K562 (cell line): Measurements from ENCODE around the gene MAP1LC3B. TPM values are rescaled to one million over a fixed set of nuclear protein-coding genes. Genes with fewer than 3 reads are reported as not detected.
A peak's percentile ranks its signal among the peaks of the same experiment; 100 is the strongest.

Source experiments
- ATAC-seq: fragments of 200-7000 bp; cut with Tn5 transposase; 3 replicates; pipeline ENCODE4 v1.9.1; 2020; ENCODE audit warnings: moderate library complexity
- BruUV-seq: library from RNA; stranded (reverse); fragments of 400-500 nt; replicated peaks from 2 replicates; lab custom pipeline; 2021; lab: Mats Ljungman, UMichigan
- CTCF ChIA-PET: fragments of 300-600 bp; formaldehyde crosslinking; extraction: SDS; loops from one replicate; lab custom pipeline; 2021; ENCODE audit warnings: low intra/inter-chr PET ratio; lab: Yijun Ruan, JAX
- POLR2A ChIA-PET: fragments of 300-600, 350-650 bp; sonication (Branson Sonifier 250); formaldehyde crosslinking; extraction: SDS; loops from one replicate; lab custom pipeline; 2021; ENCODE audit warnings: antibody characterized with exemption, inconsistent platforms; lab: Yijun Ruan, JAX
- DNase-seq, 4 experiments: peaks; one replicate each; pipeline versions ENCODE4 v3.0.0 to v3.0.0-alpha.2; 2011 to 2018; ENCODE audit warnings: low spot score in 3 of 4, mixed read lengths in 3 of 4; ENCODE audit errors: extremely low read depth in 1 of 4
- FAIRE-seq: peaks from 2 replicates; lab custom pipeline; 2011; peaks lifted over from hg19 to GRCh38; lab: Jason Lieb, UNC
- H2AFZ ChIP-seq: 2 replicates; pipeline ENCODE4 v1.6.0; 2011; ENCODE audit warnings: low read depth, low read length, control low read depth, inconsistent platforms
- H3K27ac ChIP-seq: fragments of 200-600 bp; 3 replicates; pipeline ENCODE4 v1.8.0; 2011; ENCODE audit warnings: low read depth, mild to moderate bottlenecking, control low read depth, inconsistent platforms, low read length, moderate library complexity, mixed read lengths; ENCODE audit errors: extremely low read depth
- H3K27me3 ChIP-seq, 2 experiments: fragments of 300-600 bp in 1 of 2; 2 replicates in 1 of 2; 3 replicates in 1 of 2; pipeline versions ENCODE4 v1.6.0 to v1.8.0; 2011; ENCODE audit warnings: inconsistent platforms in 2 of 2, low read length in 2 of 2, mild to moderate bottlenecking in 1 of 2, mixed read lengths in 1 of 2, moderate library complexity in 1 of 2; ENCODE audit not compliant: control insufficient read depth in 2 of 2, insufficient read depth in 2 of 2
- H3K36me3 ChIP-seq: fragments of 300-600 bp; 3 replicates; pipeline ENCODE4 v1.8.0; 2011; ENCODE audit warnings: mild to moderate bottlenecking, low read length, inconsistent platforms; ENCODE audit not compliant: control insufficient read depth, insufficient read depth
- H3K4me1 ChIP-seq, 2 experiments: fragments of 200-600 bp in 1 of 2; replicated peaks in 1 of 2; 2 replicates in 1 of 2; 3 replicates in 1 of 2; pipeline versions ENCODE4 v1.5.1 to v1.8.0; 2011; ENCODE audit warnings: inconsistent platforms in 2 of 2, low read length in 2 of 2, mild to moderate bottlenecking in 1 of 2, mixed read lengths in 1 of 2, moderate library complexity in 1 of 2; ENCODE audit not compliant: control insufficient read depth in 2 of 2, insufficient read depth in 2 of 2
- H3K4me2 ChIP-seq: 2 replicates; pipeline ENCODE4 v1.6.1; 2011; ENCODE audit warnings: low read length, control low read depth, inconsistent platforms, mixed read lengths; ENCODE audit not compliant: insufficient read depth
- H3K4me3 ChIP-seq: fragments of 200-600 bp; sonication (generic), shearing (Covaris generic); 2 replicates; pipeline ENCODE4 v1.5.1; 2016; ENCODE audit warnings: control low read depth, inconsistent platforms
- H3K79me2 ChIP-seq: fragments of 200-600 bp; 3 replicates; pipeline ENCODE4 v1.8.0; 2011; ENCODE audit warnings: low read length, inconsistent platforms; ENCODE audit not compliant: control insufficient read depth, insufficient read depth
- H3K9ac ChIP-seq, 2 experiments: 2 replicates each; pipeline versions ENCODE4 v1.6.0 to v1.6.1; 2011; ENCODE audit warnings: low read depth in 2 of 2, low read length in 2 of 2, control low read depth in 1 of 2, inconsistent platforms in 1 of 2, mild to moderate bottlenecking in 1 of 2, mixed read lengths in 1 of 2; ENCODE audit not compliant: insufficient read depth in 1 of 2
- H3K9me1 ChIP-seq: one replicate; pipeline ENCODE4 v1.6.0; 2011; ENCODE audit warnings: inconsistent platforms, mild to moderate bottlenecking, low read length, moderate library complexity; ENCODE audit not compliant: control insufficient read depth, insufficient read depth
- H3K9me3 ChIP-seq: replicated peaks from 2 replicates; pipeline ENCODE4 v1.5.1; 2011; ENCODE audit warnings: low read depth, low read length, inconsistent platforms; ENCODE audit not compliant: control insufficient read depth, insufficient read depth
- H4K20me1 ChIP-seq: replicated peaks from 2 replicates; pipeline ENCODE4 v1.6.1; 2011; ENCODE audit warnings: low read length, inconsistent platforms, mixed read lengths; ENCODE audit not compliant: control insufficient read depth, insufficient read depth
- ERF ChIP-seq: fragments of 450-650 bp; formaldehyde crosslinking; IDR thresholded peaks from 2 replicates; pipeline ENCODE4 v1.4.0; 2020; ENCODE audit warnings: mild to moderate bottlenecking, mixed read lengths
- ESRRA ChIP-seq: fragments of 450-650 bp; IDR thresholded peaks from 2 replicates; pipeline ENCODE4 v1.6.1; 2014; ENCODE audit warnings: low read depth, mild to moderate bottlenecking, moderate library complexity, borderline replicate concordance
- ETS2 ChIP-seq: IDR thresholded peaks from 2 replicates; pipeline ENCODE4 v1.6.1; 2016; ENCODE audit warnings: borderline replicate concordance, missing genetic modification characterization, mild to moderate bottlenecking, moderate library complexity, missing compliant biosample characterization; ENCODE audit not compliant: poor library complexity, severe bottlenecking
- GTF3C2 ChIP-seq: IDR thresholded peaks from 3 replicates; pipeline ENCODE4 v1.6.1; 2011; ENCODE audit warnings: borderline replicate concordance, mild to moderate bottlenecking, moderate library complexity; ENCODE audit not compliant: insufficient read length; ENCODE audit errors: extremely low read depth
- KDM1A ChIP-seq, 2 experiments: fragments of 450-650 bp; IDR thresholded peaks; 2 replicates each; pipeline ENCODE4 v1.6.1; 2016; ENCODE audit warnings: mild to moderate bottlenecking in 2 of 2
- LARP7 ChIP-seq: fragments of 450-650 bp; IDR thresholded peaks from 2 replicates; pipeline ENCODE4 v1.6.1; 2016
- MEF2A ChIP-seq: IDR thresholded peaks from 2 replicates; pipeline ENCODE4 v1.6.1; 2011; ENCODE audit warnings: low read depth, mild to moderate bottlenecking, low read length, moderate library complexity; ENCODE audit not compliant: control insufficient read depth
- PHF20 ChIP-seq: fragments of 450-650 bp; IDR thresholded peaks from 2 replicates; pipeline ENCODE4 v1.6.1; 2018; ENCODE audit not compliant: partially characterized antibody
- RFX7 ChIP-seq: fragments of 250-450 bp; sonication (Bioruptor Pico); IDR thresholded peaks from 2 replicates; pipeline ENCODE4 v1.5.1; 2021; ENCODE audit warnings: mild to moderate bottlenecking
- SMAD1 ChIP-seq: fragments of 150-350 bp; IDR thresholded peaks from 2 replicates; pipeline ENCODE4 v1.6.1; 2014; ENCODE audit warnings: low read length, low read depth; ENCODE audit not compliant: partially characterized antibody
- ZC3H8 ChIP-seq: fragments of 450-650 bp; IDR thresholded peaks from 2 replicates; pipeline ENCODE4 v1.6.1; 2017
- ZNF444 ChIP-seq: fragments of 250-450 bp; sonication (Bioruptor Pico); IDR thresholded peaks from 2 replicates; pipeline ENCODE4 v1.4.0; 2020; ENCODE audit warnings: mild to moderate bottlenecking, moderate library complexity
- WGBS: fragments of 100-300 bp; shearing (Covaris generic); methylation state at CpG from one replicate; pipeline ENCODE4 v1.1.6; 2016; ENCODE audit warnings: low coverage, mixed read lengths; ENCODE audit not compliant: insufficient coverage; ENCODE audit errors: missing lambda C conversion rate; 5-methylcytosine and 5-hydroxymethylcytosine counted together
- in situ Hi-C: fragments of 300-500 bp; cut with MboI; formaldehyde crosslinking; loops from 4 replicates; pipeline ENCODE4 v1.15.0; 2018; ENCODE audit warnings: inconsistent platforms, mixed read lengths
- intact Hi-C: fragments of 100-400 bp; cut with micrococcal nuclease; formaldehyde crosslinking; loops from 2 replicates; pipeline ENCODE4 v1.14.2; 2022
- polyA plus RNA-seq, 8 experiments: library from polyadenylated mRNA; depleted of rRNA in 4 of 8; stranded (reverse) in 5 of 8; unstranded in 3 of 8; fragments of >200 nt; fragmentation: Nextera tagmentation in 2 of 8; fragmentation: Illumina TruSeq in 1 of 8; extraction: Ambion mirVana in 2 of 8; extraction: Trizol in 1 of 8; gene quantifications; 2 replicates each; pipeline versions ENCODE4 v1.2.1 to v1.2.3, GENCODE V29; 2011 to 2014; ENCODE audit warnings: inconsistent platforms in 1 of 8, missing spikeins in 1 of 8
- total RNA-seq, 7 experiments: library from RNA; depleted of rRNA in 6 of 7; stranded (reverse); fragments of >200 nt in 6 of 7; fragmentation: Illumina TruSeq in 2 of 7; extraction: Trizol in 2 of 7; gene quantifications; 2 replicates each; pipeline versions ENCODE4 v1.2.1 to v1.2.3, GENCODE V29; 2011 to 2021; ENCODE audit warnings: low replicate concordance in 1 of 7

MAP1LC3B gene
- total and polyA plus RNA-seq, 9 of the 15 experiments (the other 6 are each of a cell fraction or from before 2014, with no cell fraction given) = 16.0 to 81.5 (median 36.7) TPM

- Histone ChIP-seq H3K79me2 (no peaks in the 10 kb centered on the region), H2AFZ (no peak overlapping the region), H3K4me1 (peaks cover 0 to 12% of the 10 kb centered on the region in 2 experiments; a peak in 1 of 5 replicates), H3K27ac (no peak overlapping the region), H3K4me2 (no peak overlapping the region), H3K4me3 (no peak overlapping the region), H3K9me1 (no peaks in the 10 kb centered on the region), H4K20me1 (peaks cover 8% of the 10 kb centered on the region; the same call in 1 of the 2 replicates), H3K9me3 (no peaks in the 10 kb centered on the region), H3K9ac (no peak overlapping the region), H3K36me3 (peaks cover 10% of the 10 kb centered on the region; the same call in 1 of the 3 replicates), H3K27me3 (no peaks in the 10 kb centered on the region)
- FAIRE-seq = no peak
- in situ Hi-C loops (no loop called here), intact Hi-C loops (no loop called here)
- DNase-seq = no peak
- WGBS = 68% methylated on average over 26 of the region's 29 CpGs
- no TSS peak for BruUV-seq
- ChIA-PET POLR2A (interaction anchor here (1.2 kb wide), 1 partner anchor 12 kb away, joined by 3 read pairs; no protein-coding TSS in a partner anchor), CTCF (no interaction called here)
- TF ChIP-seq LARP7 (no peak), KDM1A (IDR thresholded peaks at IDR 0.05) (peak in 1 of 2 experiments; percentile 20; a peak in 2 of 4 replicates)
- ATAC-seq = no peak
Observed at GRCh38 chr16:87436225-87437172, 44.4 kb downstream of the MAP1LC3B start.

- FAIRE-seq = no peak
- H3K4me1 ChIP-seq = peaks cover 0 to 15% of the 10 kb centered on the region in 2 experiments; a peak in 1 of 5 replicates
- H3K27ac ChIP-seq = no peak overlapping the region
- H3K9me3 ChIP-seq = no peaks in the 10 kb centered on the region
- no peaks in the 10 kb centered on the region for H3K79me2 ChIP-seq
- H3K36me3 ChIP-seq = peaks cover 2% of the 10 kb centered on the region; the same call in 1 of the 3 replicates
- no TSS peak for BruUV-seq
- H3K4me2 ChIP-seq = no peak overlapping the region
- POLR2A ChIA-PET = no interaction called here
- DNase-seq = no peak
- in situ Hi-C loops (no loop called here), intact Hi-C loops (no loop called here)
- no peak overlapping the region for H2AFZ ChIP-seq
- no peak overlapping the region; a peak in 1 of 4 replicates for H3K9ac ChIP-seq
- H4K20me1 ChIP-seq = peaks cover 8% of the 10 kb centered on the region; the same call in 1 of the 2 replicates
- no peak for ATAC-seq
- no peaks in the 10 kb centered on the region for H3K9me1 ChIP-seq
- WGBS = 84% methylated on average over 14 of the region's 14 CpGs
- CTCF ChIA-PET = no interaction called here
- H3K4me3 ChIP-seq = no peak overlapping the region
- H3K27me3 ChIP-seq = no peaks in the 10 kb centered on the region
- TF ChIP-seq ETS2 (tag) (no peak), ZC3H8 (no peak), RFX7 (no peak), PHF20 (no peak), ZNF444 (CRISPR knock-in tag) (no peak), ERF (CRISPR knock-in tag) (no peak), MEF2A (no peak), SMAD1 (no peak), GTF3C2 (no peak), ESRRA (no peak)
Observed at GRCh38 chr16:87437327-87437726, 45.2 kb downstream of the MAP1LC3B start.
